ENCODE measurements around the gene ERVV-1.

DNA sequence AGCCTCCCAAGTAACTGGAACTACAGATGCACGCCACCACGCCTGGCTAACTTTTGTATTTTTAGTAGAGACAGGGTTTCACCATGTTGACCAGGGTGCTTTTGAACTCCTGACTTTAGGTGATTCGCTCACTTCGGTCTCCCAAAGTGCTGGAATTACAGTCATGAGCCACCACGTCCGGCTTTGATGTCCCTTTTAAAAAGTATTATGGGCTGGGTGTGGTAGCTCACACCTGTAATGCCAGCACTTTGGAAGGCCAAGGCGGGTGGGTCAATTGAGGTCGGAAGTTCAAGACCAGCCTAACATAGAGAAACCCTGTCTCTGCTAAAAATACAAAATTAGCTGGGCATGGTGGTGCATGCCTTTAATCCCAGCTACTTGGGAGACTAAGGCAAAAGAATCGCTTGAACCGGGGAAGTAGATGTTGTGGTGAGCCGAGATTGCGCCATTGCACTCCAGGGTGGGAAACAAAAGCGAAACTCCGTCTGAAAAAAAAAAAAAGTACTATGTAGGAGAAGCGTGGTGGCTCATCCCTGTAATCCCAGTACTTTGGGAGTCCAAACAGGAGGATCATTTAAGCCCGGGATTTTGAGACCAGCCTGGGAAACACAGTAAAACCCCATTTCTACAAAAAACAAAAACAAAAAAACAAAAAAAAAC lies 22.8 kb upstream of the ERVV-1 start:
- TF ChIP-seq CTCF (conservative IDR thresholded peaks at IDR 0.05) (no peak), ZFX (IDR thresholded peaks at IDR 0.05) (no peak)
